ENCODE results near the gene FBXO40.

GRCh38 chr3:121627622-121628021, 34.4 kb downstream of the FBXO40 start:
- no peak for TF ChIP-seq CTCF (IDR thresholded peaks at IDR 0.05 in 2 of 3, conservative IDR thresholded peaks at IDR 0.05 in 1 of 3; ENCODE audit: insufficient read depth in 2 of 3, low read depth in 1 of 3, low read length in 3 of 3)
- TF ChIP-seq ZNF274 (IDR thresholded peaks at IDR 0.05; ENCODE audit: borderline replicate concordance, low read depth, low read length), result no peak
- no peak for TF ChIP-seq TCF7L2 (IDR thresholded peaks at IDR 0.05; ENCODE audit: low read depth, low read length)
- TF ChIP-seq CREB3 (tag; conservative IDR thresholded peaks at IDR 0.05; ENCODE audit: low read depth), result no peak
- no peak for TF ChIP-seq MAX (CRISPR knock-in tag; IDR thresholded peaks at IDR 0.05)
- TF ChIP-seq KLF6 (CRISPR knock-in tag; IDR thresholded peaks at IDR 0.05; ENCODE audit: borderline replicate concordance), result no peak
- no peak for TF ChIP-seq BRCA1 (IDR thresholded peaks at IDR 0.05)
- no peak for TF ChIP-seq BRCA1 (CRISPR knock-in tag; IDR thresholded peaks at IDR 0.05)
- no peak for TF ChIP-seq MXI1 (IDR thresholded peaks at IDR 0.05; ENCODE audit: low read depth, low read length)
- TF ChIP-seq CBX3 (IDR thresholded peaks at IDR 0.05; ENCODE audit: borderline replicate concordance in 1 of 2, low read length in 2 of 2), result no peak
